HG02571 (cell line): Measurements from ENCODE around the gene HMSD.

ENCODE experiments used
- ATAC-seq: cut with Tn5 transposase; IDR thresholded peaks from one replicate; pipeline ENCODE4 v1.9.1; 2021; ENCODE audit warnings: mild to moderate bottlenecking, moderate library complexity; ENCODE audit not compliant: unreplicated experiment

Gene HMSD

DNA sequence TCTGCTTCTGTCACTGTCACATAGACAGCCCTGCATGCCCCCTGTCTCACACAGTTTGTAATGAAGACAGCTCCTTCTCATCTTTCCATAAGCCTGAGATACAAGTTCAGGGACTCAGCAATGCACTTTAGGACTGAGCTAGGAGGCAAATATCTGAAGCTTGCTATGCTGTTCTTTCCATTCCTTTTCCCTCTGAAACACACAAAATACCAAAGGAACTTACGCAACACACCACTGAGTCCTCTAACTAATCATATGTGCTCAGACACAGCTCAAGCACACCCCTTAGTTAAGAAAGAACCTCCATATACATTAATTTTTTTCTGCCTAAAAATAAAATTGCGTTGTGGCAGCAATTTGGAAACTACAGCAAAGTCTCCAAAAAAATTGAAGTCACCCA is 38.6 kb downstream of the HMSD start:
- no peak for ATAC-seq

DNA sequence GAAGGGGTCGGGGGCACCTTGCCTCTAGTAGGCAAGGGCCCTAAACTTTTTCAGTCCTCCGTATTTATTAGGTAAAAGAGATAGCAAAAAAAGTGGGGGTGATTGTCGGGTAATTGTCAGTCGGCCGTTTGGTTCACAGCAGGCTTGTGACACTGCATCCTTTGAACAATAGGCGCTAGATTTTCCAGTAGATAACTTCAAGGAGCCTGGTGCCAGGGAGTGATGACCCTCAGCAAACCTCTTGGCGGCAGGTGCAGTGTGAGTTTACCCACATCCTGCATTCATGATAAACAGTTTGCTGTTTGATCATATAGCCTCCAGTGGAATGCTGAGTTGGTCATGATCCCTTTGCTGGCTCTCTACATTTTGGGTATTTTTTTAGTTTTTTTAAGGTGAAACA is 43.6 kb downstream of the HMSD start:
- no peak for ATAC-seq

DNA sequence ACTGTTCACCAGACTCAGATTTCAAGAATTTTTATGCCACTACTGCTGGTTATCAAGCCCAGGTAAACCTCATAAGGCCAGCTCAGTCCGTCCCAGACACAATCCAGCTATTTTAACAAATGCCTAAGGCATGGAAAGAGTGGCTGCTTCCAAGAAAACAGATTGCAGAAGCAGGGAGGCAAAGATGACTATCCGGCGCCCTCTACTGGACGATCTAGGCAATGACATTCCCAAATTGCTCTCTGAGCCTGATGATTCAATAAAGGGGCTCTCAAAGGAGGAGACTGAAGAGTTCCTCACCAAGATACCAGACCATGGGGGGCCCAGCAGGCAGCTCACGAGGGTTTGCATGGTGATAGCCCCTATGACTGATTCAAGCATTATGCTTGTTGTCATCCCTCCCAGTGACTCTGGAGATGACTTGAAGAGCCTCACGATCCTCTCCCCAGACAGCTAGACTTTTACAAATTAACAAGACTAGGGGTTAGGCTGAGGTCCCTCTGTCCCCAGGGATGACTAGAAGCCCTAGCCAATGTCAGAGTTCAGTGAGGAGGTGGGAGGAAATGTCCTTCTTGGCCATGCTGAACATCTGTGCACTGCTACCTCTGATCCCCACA is 45.8 kb downstream of the HMSD start:
- no peak for ATAC-seq

DNA sequence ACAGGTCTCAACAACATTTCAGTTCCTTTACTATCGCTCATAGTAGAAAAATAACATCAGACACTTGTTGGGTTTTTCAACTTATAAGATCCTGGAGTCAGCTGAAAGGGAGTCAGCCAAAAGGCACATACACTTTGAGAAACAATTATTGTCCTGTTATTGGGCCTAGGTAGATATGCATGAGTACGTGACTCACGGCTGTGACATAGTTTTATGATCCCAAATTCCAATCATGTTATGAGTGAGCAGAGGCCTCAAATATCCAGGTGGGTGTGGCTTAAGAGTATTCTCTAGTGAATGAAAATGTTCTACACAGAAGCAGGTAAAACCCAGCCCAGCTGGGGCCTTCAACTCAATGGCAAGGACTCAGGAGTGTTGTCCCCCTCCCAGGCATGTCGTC is 47.9 kb downstream of the HMSD start:
- ATAC-seq, result no peak

DNA sequence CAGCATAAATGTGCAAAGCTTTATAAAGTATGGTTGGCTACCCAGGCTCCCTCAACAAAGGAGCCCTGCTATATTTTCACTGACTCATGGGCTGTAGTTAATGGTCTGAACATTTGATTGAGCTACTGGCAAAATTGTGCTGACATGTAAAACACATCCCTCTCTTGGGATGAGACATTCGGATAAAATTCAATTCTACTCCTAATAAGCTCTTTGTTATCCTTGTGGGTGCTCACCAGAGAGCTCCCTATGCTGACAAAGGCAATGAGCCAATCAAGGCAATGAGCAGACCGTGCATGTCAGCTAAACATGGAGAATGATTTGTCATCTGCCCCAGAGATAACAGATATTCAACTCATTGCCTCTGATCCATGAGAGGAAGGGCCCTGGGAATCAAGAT is 48.5 kb downstream of the HMSD start:
- no peak for ATAC-seq

DNA sequence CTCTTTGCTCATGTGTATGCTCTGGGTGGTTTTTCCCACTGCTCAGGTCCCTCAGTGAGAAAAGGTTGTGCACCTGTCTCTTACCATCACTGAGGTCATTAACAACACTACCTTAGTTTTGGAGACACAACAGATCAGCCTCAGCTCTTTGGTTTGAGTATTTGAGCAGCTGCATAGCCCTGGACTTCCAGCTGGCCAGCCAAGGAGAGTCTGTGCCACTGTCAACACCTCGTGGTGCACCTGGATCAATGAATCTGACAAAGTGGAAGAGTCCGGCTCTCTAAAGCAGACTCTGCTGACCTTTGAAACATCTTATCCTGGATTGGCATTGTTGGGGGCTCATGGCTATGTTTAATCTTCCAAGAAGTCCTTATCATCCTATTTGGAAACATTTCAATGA is 50.8 kb downstream of the HMSD start:
- ATAC-seq, result no peak

DNA sequence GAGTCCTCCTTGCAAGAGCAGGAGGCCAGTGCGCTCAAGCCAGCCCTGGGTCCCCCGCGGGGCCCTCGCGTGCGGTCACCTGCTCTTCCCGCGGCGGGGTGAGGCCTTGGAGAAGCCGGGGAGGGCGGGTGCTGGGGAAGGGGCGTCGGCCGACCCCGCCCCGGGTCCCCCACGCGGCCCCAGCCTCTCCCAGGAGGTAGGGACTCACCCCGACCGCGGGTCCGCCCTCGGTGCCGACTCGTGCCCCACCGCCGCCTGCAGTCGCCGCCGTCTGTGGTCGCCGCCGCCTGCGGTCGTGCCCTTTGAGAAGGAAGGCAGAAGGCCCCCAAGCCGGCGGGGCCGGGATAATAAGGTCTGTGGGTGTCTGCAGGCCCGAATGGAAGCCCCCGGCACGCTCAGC is 53.5 kb downstream of the HMSD start:
- no peak for ATAC-seq

DNA sequence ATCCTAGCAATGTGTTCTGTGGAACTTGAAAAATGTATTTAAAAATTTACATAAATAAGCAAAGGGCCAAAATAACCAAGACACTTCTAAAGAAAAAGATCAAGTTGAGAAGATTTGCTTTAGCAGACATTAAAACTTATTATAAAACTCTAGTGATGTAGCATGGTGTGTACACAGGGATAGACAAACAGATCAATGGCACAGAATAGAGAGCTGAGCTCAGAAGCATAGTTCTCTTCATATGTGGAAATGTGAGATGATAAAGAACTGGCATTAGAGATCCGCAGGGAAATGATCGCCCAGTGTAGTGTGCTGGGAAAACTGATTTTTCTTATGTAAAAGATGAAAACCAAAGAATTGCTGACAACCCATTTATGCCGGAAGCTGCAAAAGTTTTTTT is 60.2 kb downstream of the HMSD start:
- no peak for ATAC-seq
